GM18861 (cell line): ENCODE measurements around the gene MAGEA9B.
"Not testable (repeated sequence)": the region's sequence is repeated elsewhere in the genome, so short reads cannot be mapped to it uniquely, and the experiment has no call there.

ENCODE experiments used
- ATAC-seq: cut with Tn5 transposase; IDR thresholded peaks from one replicate; pipeline ENCODE4 v1.9.1; 2021; ENCODE audit not compliant: unreplicated experiment

Gene MAGEA9B

DNA sequence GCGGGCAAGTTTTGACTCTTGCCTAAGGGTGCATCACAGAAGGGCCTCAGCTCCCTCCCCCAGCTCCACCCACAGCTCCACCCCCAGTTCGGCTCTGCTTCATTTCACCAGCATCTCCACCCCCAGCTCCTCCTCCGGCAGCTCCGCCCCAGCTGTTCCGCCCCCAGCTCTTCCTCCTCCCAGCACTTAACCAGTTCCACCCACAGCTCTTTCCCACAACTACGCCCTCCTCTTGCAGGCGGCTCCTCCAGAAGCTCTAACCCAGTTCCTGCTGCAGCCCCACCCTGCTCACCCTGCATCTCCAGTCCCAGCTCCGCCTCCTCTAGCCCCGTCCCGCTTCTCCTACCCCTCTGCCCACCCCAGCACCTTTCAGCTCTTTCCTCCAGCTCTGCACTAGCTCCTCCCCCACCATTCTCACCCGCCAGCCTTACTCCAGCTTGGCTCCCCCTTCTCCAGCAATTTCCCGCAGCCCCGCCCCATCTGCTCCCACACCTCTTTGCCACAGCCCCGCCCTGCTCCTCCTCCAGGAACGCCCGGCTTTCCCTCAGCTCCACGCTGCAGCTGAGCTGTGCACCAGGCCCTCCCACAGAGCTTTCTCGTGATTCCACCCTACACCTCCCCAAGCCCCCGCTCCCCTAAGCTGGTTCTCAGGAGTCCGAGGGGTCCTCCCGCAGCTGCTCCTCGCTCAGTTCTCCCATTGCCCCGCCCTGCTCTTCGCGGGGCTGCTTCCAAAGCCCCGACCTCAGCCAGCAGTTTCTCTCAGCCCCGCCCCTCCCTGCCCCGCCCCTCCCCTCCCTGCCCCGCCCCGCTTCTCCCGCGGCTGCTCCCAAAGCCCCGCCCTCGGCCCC is 47.8 kb downstream of the MAGEA9B start:
- peak; percentile 37 for ATAC-seq

DNA sequence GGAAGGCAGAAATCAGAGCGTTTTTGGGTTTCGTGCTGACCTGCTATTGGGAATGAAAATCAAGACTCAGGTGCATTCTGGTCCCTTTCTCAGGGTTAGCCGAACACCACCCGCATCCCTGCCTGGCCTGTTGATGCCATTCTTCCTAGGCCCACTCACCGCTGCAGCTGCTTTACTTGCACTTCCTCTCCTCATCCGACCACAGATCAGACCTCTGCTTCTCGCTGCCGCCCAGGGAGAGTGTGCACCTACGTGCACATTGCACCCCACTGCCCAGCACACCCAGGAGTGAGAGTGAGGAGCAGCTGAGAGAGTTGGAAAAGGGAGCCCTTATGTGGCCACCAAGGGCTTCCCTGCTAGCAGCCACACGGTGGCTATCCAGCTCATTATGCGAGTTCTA is 49.8 kb downstream of the MAGEA9B start:
- not testable (repeated sequence) for ATAC-seq

- ATAC-seq = not testable (repeated sequence)
These were observed 52.2 kb downstream of the MAGEA9B start for GRCh38 chrX:149534926-149535602.

DNA sequence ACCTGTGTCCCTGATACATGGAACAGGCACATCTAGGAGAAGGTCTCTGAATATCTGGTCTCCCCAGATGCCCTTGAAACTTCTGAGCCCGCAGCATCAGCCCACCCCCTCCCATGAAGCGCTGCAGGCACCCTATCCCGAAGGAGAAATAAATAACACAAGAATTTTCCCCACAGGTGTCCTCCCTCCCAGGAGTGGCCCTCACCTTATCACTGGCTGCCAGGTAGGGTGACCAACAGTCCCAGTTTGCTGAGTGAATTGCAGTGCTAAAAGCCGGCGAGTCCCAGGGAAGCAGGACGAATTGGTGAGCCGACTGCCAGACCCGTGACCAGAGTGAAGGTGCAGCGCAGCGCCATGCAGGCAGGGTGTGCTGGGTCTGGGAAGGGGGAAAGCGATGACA is 53.3 kb downstream of the MAGEA9B start:
- ATAC-seq = not testable (repeated sequence)

- ATAC-seq = not testable (repeated sequence)
These were observed 54.4 kb downstream of the MAGEA9B start for GRCh38 chrX:149532868-149533267.
